GM10266 (cell line): ENCODE data around the gene DCLRE1C.
"Not testable (repeated sequence)": the region's sequence is repeated elsewhere in the genome, so short reads cannot be mapped to it uniquely, and the experiment has no call there.

Source experiments
- DNase-seq: peaks from one replicate; pipeline ENCODE4 v3.0.0; 2012; ENCODE audit errors: extremely low spot score
- CTCF ChIP-seq: IDR thresholded peaks from 2 replicates; pipeline ENCODE4 v1.5.1; 2012; ENCODE audit warnings: mild to moderate bottlenecking, low read depth; ENCODE audit not compliant: control insufficient read depth, insufficient read depth; ENCODE audit errors: missing control alignments

The DCLRE1C gene

GRCh38 chr10:14952851-14953423 is 959 bp downstream of the DCLRE1C start:
- DNase-seq = no peak
- no peak for TF ChIP-seq CTCF

GRCh38 chr10:14949291-14949690 is 4.6 kb downstream of the DCLRE1C start:
- DNase-seq = no peak
- no peak for TF ChIP-seq CTCF

GRCh38 chr10:14947268-14947667 is 6.6 kb downstream of the DCLRE1C start:
- no peak for TF ChIP-seq CTCF
- DNase-seq = no peak

GRCh38 chr10:14945108-14945507 is 8.8 kb downstream of the DCLRE1C start:
- no peak for TF ChIP-seq CTCF
- DNase-seq = no peak

GRCh38 chr10:14942950-14943338 is 11.0 kb downstream of the DCLRE1C start:
- DNase-seq = not testable (repeated sequence)

- not testable (repeated sequence) for DNase-seq
These were observed 11.5 kb downstream of the DCLRE1C start for GRCh38 chr10:14942147-14942949.

- DNase-seq = not testable (repeated sequence)
These were observed 14.9 kb downstream of the DCLRE1C start for GRCh38 chr10:14938971-14939370.

- TF ChIP-seq CTCF = no peak
- DNase-seq = no peak
These were observed 17.3 kb downstream of the DCLRE1C start for GRCh38 chr10:14936584-14936983.

GRCh38 chr10:14930610-14931009 is 23.3 kb downstream of the DCLRE1C start:
- TF ChIP-seq CTCF = no peak
- no peak for DNase-seq
